ENCODE results near the gene NPSR1.

- TF ChIP-seq REST (IDR thresholded peaks at IDR 0.05) (no peak), NR2F2 (IDR thresholded peaks at IDR 0.05) (no peak), CTCF (IDR thresholded peaks at IDR 0.05; ENCODE audit: low read depth, low read length, missing input control) (no peak), TAF1 (conservative IDR thresholded peaks at IDR 0.05) (no peak), YY1 (IDR thresholded peaks at IDR 0.05) (no peak), SP1 (IDR thresholded peaks at IDR 0.05) (no peak), RAD21 (IDR thresholded peaks at IDR 0.05) (no peak), FOXA1 (IDR thresholded peaks at IDR 0.05) (no peak), RXRA (IDR thresholded peaks at IDR 0.05) (no peak), JUND (IDR thresholded peaks at IDR 0.05) (no peak)
- TF ChIP-seq, protein P1, sequence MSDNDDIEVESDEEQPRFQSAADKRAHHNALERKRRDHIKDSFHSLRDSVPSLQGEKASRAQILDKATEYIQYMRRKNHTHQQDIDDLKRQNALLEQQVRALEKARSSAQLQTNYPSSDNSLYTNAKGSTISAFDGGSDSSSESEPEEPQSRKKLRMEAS (IDR thresholded peaks at IDR 0.05) = no peak
- TF ChIP-seq, protein P2, sequence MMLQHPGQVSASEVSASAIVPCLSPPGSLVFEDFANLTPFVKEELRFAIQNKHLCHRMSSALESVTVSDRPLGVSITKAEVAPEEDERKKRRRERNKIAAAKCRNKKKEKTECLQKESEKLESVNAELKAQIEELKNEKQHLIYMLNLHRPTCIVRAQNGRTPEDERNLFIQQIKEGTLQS (IDR thresholded peaks at IDR 0.05) = no peak
- TF ChIP-seq, protein P3, sequence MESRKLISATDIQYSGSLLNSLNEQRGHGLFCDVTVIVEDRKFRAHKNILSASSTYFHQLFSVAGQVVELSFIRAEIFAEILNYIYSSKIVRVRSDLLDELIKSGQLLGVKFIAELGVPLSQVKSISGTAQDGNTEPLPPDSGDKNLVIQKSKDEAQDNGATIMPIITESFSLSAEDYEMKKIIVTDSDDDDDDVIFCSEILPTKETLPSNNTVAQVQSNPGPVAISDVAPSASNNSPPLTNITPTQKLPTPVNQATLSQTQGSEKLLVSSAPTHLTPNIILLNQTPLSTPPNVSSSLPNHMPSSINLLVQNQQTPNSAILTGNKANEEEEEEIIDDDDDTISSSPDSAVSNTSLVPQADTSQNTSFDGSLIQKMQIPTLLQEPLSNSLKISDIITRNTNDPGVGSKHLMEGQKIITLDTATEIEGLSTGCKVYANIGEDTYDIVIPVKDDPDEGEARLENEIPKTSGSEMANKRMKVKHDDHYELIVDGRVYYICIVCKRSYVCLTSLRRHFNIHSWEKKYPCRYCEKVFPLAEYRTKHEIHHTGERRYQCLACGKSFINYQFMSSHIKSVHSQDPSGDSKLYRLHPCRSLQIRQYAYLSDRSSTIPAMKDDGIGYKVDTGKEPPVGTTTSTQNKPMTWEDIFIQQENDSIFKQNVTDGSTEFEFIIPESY (IDR thresholded peaks at IDR 0.05) = no peak
These were observed 148.8 kb downstream of the NPSR1 start for GRCh38 chr7:34806831-34807230.
